Stomach smooth muscle (tissue), 2 donors: ENCODE data around the gene ZFYVE21.

Experiments used
- H3K27ac ChIP-seq: one replicate; pipeline ENCODE4 v1.7.0; 2013; ENCODE audit warnings: mild to moderate bottlenecking, low read length, inconsistent platforms
- H3K27me3 ChIP-seq, 2 donors: one replicate each; pipeline ENCODE4 v1.7.0; 2013; ENCODE audit warnings: low read length in 2 of 2; ENCODE audit not compliant: insufficient read depth in 2 of 2, control insufficient read depth in 1 of 2
- H3K36me3 ChIP-seq, 2 donors: one replicate each; pipeline ENCODE4 v1.7.0; 2013; ENCODE audit warnings: low read length in 2 of 2; ENCODE audit not compliant: control insufficient read depth in 2 of 2, insufficient read depth in 2 of 2
- H3K4me1 ChIP-seq: one replicate; pipeline ENCODE4 v1.7.0; 2013; ENCODE audit warnings: low read length; ENCODE audit not compliant: control insufficient read depth, insufficient read depth
- H3K4me3 ChIP-seq, 2 donors: one replicate each; pipeline ENCODE4 v1.7.0; 2013; ENCODE audit warnings: low read length in 2 of 2
- H3K9ac ChIP-seq, 2 donors: one replicate each; pipeline ENCODE4 v1.7.0; 2013; ENCODE audit warnings: low read length in 2 of 2, mild to moderate bottlenecking in 1 of 2
- H3K9me3 ChIP-seq, 2 donors: one replicate each; pipeline ENCODE4 v1.7.0; 2013; ENCODE audit warnings: low read length in 2 of 2; ENCODE audit not compliant: control insufficient read depth in 2 of 2
- donor health status: healthy.
- donor health status: Pancreatic carcinoma.

Gene ZFYVE21

GRCh38 chr14:103753774-103754173 is 38.2 kb downstream of the ZFYVE21 start:
- Histone ChIP-seq H3K9ac (no peak overlapping the region), H3K36me3 (peaks cover 6 to 14% of the 10 kb centered on the region in 2 donors)

GRCh38 chr14:103755060-103755459 is 39.5 kb downstream of the ZFYVE21 start:
- Histone ChIP-seq H3K4me3 (no peak overlapping the region), H3K27me3 (no peaks in the 10 kb centered on the region), H3K9ac (no peak overlapping the region), H3K9me3 (no peaks in the 10 kb centered on the region), H3K36me3 (peaks cover 4 to 7% of the 10 kb centered on the region in 2 donors), H3K27ac (no peak overlapping the region), H3K4me1 (no peaks in the 10 kb centered on the region)

More at GRCh38 chr14:103753774-103754173, 38.2 kb downstream of the ZFYVE21 start:
- Histone ChIP-seq H3K27me3 (no peaks in the 10 kb centered on the region), H3K4me1 (no peaks in the 10 kb centered on the region), H3K27ac (no peak overlapping the region), H3K4me3 (no peak overlapping the region), H3K9me3 (no peaks in the 10 kb centered on the region)

GRCh38 chr14:103758059-103758776 is 42.6 kb downstream of the ZFYVE21 start:
- Histone ChIP-seq H3K4me3 (no peak overlapping the region), H3K36me3 (peaks cover 0 to 5% of the 10 kb centered on the region in 2 donors), H3K27me3 (no peaks in the 10 kb centered on the region), H3K4me1 (no peaks in the 10 kb centered on the region), H3K9me3 (no peaks in the 10 kb centered on the region), H3K9ac (no peak overlapping the region), H3K27ac (no peak overlapping the region)

- Histone ChIP-seq H3K4me1 (no peaks in the 10 kb centered on the region), H3K9me3 (no peaks in the 10 kb centered on the region), H3K27me3 (no peaks in the 10 kb centered on the region), H3K27ac (no peak overlapping the region), H3K36me3 (peaks cover 3 to 6% of the 10 kb centered on the region in 2 donors), H3K4me3 (no peak overlapping the region), H3K9ac (no peak overlapping the region)
Observed at GRCh38 chr14:103762036-103762435, 46.4 kb downstream of the ZFYVE21 start.

- H3K4me3 ChIP-seq = no peak overlapping the region
- no peak overlapping the region for H3K27ac ChIP-seq
- H3K27me3 ChIP-seq = no peaks in the 10 kb centered on the region
- peaks cover 3 to 6% of the 10 kb centered on the region in 2 donors for H3K36me3 ChIP-seq
- no peaks in the 10 kb centered on the region for H3K9me3 ChIP-seq
- no peak overlapping the region for H3K9ac ChIP-seq
- H3K4me1 ChIP-seq = no peaks in the 10 kb centered on the region
Observed at GRCh38 chr14:103762541-103762940, 46.9 kb downstream of the ZFYVE21 start.

GRCh38 chr14:103763730-103764488 is 48.3 kb downstream of the ZFYVE21 start:
- no peak overlapping the region for H3K4me3 ChIP-seq
- no peak overlapping the region for H3K9ac ChIP-seq
- H3K27ac ChIP-seq = no peak overlapping the region
- H3K36me3 ChIP-seq = peaks cover 3 to 6% of the 10 kb centered on the region in 2 donors
- H3K9me3 ChIP-seq = no peaks in the 10 kb centered on the region
- no peaks in the 10 kb centered on the region for H3K4me1 ChIP-seq
- no peaks in the 10 kb centered on the region for H3K27me3 ChIP-seq

GRCh38 chr14:103765526-103765925 is 49.9 kb downstream of the ZFYVE21 start:
- H3K27me3 ChIP-seq = no peaks in the 10 kb centered on the region
- no peak overlapping the region for H3K9ac ChIP-seq
- H3K4me1 ChIP-seq = no peaks in the 10 kb centered on the region
- no peak overlapping the region for H3K4me3 ChIP-seq
- no peak overlapping the region for H3K27ac ChIP-seq
- peaks cover 3 to 6% of the 10 kb centered on the region in 2 donors for H3K36me3 ChIP-seq
- no peaks in the 10 kb centered on the region for H3K9me3 ChIP-seq

- no peaks in the 10 kb centered on the region for H3K4me1 ChIP-seq
- no peak overlapping the region for H3K4me3 ChIP-seq
- no peak overlapping the region for H3K27ac ChIP-seq
- H3K9ac ChIP-seq = no peak overlapping the region
- peaks cover 3 to 6% of the 10 kb centered on the region in 2 donors for H3K36me3 ChIP-seq
- H3K9me3 ChIP-seq = no peaks in the 10 kb centered on the region
- H3K27me3 ChIP-seq = no peaks in the 10 kb centered on the region
Observed at GRCh38 chr14:103767336-103767894, 51.8 kb downstream of the ZFYVE21 start.

GRCh38 chr14:103770500-103770899 is 54.9 kb downstream of the ZFYVE21 start:
- Histone ChIP-seq H3K36me3 (peaks cover 0 to under 1% of the 10 kb centered on the region in 2 donors), H3K4me3 (no peak overlapping the region), H3K9me3 (no peaks in the 10 kb centered on the region), H3K27me3 (no peaks in the 10 kb centered on the region), H3K4me1 (no peaks in the 10 kb centered on the region), H3K27ac (no peak overlapping the region), H3K9ac (no peak overlapping the region)

- Histone ChIP-seq H3K4me3 (no peak overlapping the region), H3K36me3 (peaks cover 0 to 3% of the 10 kb centered on the region in 2 donors), H3K27me3 (no peaks in the 10 kb centered on the region), H3K4me1 (no peaks in the 10 kb centered on the region), H3K9ac (no peak overlapping the region), H3K27ac (no peak overlapping the region), H3K9me3 (no peaks in the 10 kb centered on the region)
Observed at GRCh38 chr14:103770902-103771301, 55.3 kb downstream of the ZFYVE21 start.
